Activated CD8-positive, alpha-beta memory T cell treated with anti-CD3 and anti-CD28 coated beads, Interleukin-2, amount 50 U/mL, for 1 hour (primary cell): ENCODE measurements around the gene CDC27.
"Not testable (repeated sequence)": the region's sequence is repeated elsewhere in the genome, so short reads cannot be mapped to it uniquely, and the experiment has no call there.

Experiments used
- DNase-seq: peaks from one replicate; pipeline ENCODE4 v3.0.0-alpha.2; 2020; ENCODE audit errors: extremely low read depth

The CDC27 gene

DNA sequence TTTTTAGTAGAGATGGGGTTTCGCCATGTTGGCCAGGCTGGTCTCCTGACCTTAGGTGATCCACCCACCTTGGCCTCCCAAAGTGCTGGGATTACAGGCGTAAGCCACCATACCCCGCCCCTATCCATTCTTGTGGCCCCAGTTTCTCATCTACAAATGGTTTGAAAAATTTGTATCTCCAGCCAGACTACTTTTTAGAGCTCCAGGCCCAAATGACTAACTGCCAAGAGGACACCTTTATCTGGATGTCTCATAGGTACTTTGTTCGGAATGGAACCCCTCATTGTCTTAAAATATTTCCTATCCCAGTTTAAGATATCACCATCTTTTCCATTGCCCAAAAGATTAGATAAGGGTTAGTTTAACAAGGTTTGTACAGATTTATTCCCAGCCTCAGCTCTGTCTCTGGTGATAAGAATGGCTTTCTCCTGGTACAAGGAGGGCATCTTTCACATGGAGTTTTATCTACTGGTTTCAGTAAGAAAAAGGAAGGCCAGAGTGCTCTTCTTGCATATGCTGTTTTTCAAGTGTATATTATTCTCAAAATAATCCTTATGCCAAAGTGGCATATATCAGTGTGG lies 4.9 kb upstream of the CDC27 start:
- no peak for DNase-seq

DNA sequence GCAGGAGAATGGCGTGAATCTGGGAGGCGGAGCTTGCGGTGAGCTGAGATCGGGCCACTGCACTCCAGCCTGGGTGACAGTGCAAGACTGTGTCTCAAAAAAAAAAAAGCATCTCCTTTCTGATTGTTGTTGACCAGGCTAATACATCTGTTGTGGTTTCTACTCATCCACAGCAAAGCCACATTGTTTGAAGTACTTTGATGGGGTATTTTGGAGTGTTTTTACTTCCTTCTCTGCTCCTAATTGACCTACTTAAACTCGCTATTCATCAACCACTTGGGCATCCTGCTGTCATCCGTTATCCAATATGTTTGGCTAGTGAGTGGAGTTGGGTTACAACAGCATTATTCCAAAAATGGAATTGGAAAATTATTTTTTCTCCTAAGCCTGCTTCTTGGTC lies 3.5 kb upstream of the CDC27 start:
- DNase-seq: no peak

DNA sequence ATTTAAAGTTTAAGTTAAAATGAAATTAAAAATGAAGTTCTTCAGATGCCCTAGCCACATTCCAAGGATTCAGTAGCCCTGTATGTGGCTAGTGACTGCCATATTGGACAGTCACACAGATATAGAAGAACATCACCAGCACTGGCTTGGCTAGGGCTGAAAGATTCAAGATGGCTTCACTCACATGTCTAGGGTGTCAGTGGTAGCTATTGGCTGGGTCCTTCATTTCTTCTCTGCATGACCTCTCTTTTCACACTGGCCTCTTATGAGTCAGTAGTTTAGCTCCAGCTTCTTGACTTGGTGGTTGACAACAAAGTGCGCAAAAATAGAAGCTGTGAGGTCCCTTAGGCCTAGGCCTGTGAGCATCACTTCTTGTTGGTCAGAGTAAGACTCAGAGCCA lies 1.7 kb upstream of the CDC27 start:
- no peak for DNase-seq

DNA sequence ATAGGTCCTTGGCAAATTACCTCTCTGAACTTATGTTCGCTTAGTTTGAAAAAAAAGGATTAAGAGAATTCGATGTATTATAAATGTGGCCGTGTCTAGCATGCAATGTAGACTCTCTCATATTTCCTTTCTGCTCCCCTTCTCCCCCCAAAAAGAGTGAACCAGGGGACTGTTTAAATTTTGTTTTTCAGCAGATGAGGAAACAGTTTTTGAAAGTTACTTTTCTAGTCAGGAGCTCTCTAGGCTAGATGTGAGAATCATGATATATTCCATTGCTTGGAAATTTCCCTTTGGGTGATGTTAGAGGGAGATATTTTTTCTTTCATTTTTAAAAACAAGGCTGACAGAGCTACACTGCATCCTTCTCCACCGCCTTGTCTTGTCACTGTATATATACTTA lies 1.1 kb upstream of the CDC27 start:
- no peak for DNase-seq

DNA sequence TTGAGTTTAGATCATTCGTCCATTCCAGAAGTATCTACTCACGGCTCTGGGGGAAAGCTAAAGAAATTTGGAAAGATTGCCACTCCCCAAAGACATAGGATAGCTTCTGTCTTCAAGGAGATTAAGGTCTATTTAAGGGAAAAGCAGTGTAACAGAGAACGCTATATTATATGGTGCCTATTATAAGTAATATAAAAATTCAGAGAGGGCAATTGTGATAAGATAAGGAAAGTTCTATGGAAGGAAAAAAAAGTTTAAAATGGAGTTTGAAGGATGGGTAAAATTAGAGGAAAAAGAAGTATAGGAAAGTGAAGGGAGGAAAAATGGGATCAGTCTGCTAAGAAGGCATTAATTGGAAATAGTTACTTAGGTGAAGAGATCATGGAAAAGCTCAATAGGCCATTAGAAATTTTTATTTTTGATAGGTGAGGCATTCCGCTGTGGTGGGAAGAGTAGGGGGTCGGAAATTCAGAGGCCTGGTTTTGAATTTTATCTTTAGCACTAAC lies 690 bp upstream of the CDC27 start:
- no peak for DNase-seq

DNA sequence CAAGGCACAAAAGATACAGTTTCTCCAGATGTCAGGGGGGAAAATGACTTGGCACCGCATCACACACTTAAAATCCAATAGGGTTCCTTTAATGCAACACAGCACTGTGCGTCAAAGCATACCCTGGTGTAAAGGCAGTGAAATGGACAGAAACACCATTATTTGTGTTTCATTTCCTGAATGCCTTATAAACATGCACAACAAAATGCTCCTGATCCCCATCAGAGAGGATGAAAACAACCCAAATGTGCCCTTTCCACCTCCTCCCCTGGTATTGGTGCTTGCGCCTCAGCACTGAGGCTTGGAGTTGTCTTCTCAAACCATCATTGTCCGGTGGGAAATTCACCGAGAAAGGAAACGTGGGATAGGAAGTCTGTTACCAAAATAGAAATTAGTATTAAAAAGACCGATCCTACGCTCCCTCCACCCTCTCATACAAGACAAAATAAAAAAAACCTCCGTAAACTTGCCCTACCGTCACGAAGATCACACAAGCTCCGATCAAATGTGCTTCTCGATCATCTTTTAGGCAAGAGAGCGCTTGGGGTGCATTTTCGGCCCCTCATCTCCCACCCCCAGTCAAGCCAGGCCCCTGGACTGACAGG lies 722 bp downstream of the CDC27 start:
- DNase-seq: no peak

DNA sequence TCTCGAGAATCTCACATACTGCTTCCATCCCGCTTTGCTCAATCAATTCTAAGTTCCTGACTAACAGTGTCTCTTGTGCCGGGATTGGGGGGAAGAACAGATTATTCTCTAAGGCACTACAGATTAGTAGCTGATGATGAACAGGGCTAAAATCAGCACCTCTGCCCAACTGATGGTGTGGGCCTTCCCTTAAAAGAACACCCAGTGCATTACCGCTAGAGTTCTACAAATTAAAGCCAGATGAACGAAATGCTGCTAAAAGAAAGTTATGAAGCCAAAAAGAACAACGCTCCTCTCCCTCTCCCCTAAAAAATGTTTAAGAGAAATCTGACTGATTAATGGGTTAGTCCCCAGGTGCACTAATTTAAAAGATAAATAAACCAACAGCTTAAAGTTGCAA lies 4.4 kb downstream of the CDC27 start:
- DNase-seq: no peak

DNA sequence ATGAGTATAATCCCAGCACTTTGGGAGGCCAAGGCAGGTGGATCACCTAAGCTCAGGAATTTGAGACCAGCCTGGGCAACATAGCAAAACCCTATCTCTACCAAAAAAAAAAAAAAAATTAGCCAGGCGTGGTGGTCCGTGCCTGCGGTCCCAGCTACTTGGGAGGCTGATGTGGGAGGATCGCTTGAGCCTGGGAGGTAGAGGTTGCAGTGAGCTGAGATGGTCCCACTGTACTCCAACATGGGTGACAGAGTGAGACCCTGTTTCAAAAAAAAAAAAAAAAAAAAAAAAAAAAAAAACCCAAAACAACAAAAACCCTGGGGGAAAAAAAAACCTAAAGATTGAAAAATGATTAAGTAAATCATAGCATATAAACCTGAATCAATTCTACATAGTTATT lies 8.1 kb downstream of the CDC27 start:
- not testable (repeated sequence) for DNase-seq

DNA sequence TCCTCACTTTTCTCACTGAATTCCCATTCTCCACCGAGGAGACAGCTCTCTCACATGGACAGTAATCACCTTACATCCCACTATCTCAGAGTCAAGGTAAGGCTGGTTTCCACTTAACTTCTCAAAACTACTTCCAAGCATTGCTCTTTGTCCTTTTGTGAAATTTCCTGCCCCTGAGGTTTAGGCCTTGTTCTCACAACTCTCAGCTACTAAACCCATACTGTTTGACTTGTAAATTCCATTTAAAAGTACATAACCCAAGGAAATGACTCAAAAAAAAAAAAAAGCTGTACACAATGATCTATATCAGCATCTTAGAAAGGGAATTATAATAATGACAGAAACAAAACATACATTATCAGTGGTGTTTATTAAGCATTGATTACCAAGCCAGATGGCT lies 8.8 kb downstream of the CDC27 start:
- DNase-seq: no peak

DNA sequence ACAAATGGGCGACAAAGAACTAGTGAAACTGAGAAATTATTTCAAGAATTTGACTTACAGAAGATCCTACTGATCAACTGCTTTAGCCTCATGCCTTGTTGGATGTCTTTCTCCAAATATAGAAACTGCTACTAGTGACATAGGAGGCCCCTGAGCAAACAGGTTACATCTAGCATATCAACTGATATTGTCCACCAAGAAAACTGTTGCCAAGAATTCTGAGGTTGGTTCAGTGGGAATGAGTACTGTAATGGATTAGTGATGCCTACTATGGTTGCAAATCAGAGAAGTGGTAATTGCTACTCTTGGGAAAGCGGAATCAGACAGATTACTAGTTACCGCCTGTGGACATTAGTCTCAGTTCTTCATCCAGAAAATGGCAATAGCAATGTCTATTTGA lies 10.0 kb downstream of the CDC27 start:
- DNase-seq: no peak

DNA sequence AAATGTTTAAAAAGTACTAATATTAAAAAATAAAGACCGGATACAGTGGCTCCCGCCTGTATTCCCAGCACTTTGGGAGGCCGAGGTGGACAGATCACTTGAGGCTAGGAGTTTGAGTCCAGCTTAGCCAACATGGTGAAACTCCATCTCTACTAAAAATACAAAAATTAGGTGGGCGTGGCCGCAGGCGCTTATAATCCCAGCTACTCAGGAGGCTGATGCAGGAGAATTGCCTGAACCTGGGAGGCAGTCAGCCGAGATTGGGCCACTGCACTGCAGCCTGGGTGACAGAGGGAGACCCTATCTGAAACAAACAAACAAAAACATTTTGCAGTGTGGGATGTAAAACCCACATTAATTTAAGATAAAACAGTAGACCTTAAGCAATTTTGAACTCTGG lies 11.8 kb downstream of the CDC27 start:
- DNase-seq: no peak

DNA sequence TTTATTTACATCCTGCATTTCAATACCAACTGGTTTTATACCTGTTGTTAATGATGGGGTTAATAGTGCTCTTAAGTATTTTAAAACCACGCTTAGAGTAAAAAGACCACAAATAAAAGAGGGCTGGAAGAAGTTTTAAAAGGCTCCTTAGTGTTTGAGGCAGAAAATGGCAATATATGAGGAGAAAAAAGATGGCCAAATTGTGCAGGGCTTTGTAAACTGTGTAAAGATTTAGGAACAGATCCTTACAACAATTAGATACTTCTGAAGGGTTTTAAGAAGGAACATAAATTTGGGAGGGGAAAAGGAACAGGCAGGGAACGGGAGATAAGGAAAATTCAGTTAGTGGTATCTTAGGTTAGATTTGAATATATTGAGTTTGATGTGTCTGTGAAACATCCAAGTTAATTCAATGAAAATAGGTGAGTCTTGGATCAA lies 12.7 kb downstream of the CDC27 start:
- no peak for DNase-seq

DNA sequence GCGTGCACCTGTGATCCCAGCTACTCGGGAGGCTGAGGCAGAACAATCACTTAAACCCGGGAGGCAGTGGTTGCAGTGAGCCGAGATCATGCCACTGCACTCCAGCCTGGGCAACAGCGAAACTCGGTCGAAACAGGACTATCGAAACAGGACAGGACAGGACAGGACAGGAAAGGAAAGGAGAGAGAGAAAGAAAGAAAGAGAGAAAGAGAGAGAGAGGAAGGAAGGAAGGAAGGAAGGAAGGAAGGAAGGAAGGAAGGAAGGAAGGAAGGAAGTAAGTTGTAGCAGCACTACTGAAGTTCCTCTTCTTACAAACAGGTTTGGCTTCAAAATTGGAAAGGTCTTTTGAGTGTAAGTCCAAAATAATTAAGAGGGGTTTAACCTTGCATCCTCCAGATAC lies 14.3 kb downstream of the CDC27 start:
- not testable (repeated sequence) for DNase-seq

DNA sequence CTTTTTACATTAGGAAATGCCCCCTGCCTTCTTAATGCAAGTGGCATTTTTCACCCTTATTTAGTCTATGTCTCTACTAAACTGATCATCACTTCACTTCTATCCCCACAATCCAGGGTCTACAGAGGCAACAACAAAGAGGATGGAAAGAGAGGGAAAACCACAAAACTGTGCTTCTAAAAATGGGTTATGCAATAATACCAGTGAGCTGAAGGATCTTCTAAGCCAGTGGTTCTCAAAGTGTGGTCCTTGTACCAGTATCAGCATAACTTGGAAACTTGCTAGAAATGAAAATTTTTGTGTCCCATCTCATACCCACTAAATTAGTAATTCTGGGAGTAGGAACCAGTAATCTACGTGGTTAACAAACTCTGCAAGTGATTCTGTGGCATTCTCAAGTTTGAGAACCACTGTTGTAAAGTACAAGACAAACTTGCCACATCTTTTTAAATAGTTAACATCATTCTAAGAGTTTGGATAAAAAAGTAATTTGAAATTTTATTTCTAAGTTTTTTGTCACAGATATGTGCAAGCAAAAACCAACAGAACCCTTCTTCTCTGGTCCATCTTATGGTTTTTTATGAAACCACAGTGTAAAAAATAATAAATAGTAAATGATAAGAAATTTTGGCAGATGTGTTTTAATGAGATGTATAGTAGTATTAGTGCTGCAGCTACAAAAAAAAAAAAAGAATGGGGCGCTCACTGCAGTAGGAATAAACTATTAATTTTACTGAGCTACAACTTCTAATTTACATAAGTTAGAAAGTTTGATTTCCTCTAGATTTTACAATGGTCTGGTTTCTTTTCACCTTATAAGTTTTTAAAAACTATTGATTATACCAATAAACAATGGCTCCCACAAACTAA lies 16.2 kb downstream of the CDC27 start:
- no peak for DNase-seq

DNA sequence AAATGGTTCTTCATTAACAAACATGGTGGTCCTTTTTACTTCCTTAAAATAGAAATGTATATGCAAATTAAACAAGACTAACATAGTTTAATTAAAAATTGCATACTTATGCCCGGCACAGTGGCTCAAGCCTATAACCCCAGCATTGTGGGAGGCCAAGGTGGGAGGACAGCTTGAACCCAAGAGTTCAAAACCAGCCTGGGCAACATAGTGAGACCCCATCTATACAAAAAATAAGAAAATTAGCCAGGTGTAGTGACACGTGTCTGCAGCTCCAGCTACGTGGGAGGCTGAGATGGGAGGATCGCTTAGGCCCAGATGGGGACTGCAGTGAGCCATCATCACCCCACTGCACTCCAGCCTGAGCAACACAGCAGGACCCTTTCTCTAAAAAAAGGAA lies 18.4 kb downstream of the CDC27 start:
- DNase-seq: no peak

DNA sequence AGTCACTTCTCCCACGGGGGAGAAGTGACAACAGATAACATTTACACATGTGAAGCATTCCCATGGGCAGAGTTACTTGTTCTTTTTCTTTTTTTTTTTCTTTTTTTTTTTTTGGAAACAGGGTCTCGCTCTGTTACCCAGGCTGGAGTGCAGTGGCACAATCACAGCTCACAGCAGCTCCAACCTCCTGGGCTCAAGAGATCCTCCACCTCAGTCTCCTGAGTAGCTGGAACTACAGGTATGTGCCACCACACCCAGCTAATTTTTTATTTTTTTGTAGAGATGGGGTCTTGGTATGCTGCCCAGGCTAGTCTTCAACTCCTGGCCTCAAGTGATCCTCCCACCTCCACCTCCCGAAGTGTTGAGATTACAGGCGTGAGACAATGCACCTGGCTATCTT lies 20.2 kb downstream of the CDC27 start:
- DNase-seq: not testable (repeated sequence)

DNA sequence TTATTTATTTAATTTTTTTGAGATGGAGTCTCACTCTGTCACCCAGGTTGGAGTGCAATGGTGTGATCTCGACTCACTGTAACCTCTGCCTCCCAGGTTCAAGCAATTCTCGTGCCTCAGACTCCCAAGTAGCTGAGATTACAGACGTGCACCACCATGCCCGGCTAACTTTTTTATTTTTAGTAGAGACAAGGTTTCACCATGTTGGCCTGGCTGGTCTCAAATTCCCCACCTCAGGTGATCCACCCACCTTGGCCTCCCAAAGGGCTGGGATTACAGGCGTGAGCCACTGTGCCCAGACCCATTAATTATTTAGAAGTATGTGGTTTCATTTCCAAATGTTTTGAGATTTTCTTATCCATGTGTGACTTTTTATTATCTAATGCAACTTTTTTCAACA lies 22.2 kb downstream of the CDC27 start:
- DNase-seq: not testable (repeated sequence)

DNA sequence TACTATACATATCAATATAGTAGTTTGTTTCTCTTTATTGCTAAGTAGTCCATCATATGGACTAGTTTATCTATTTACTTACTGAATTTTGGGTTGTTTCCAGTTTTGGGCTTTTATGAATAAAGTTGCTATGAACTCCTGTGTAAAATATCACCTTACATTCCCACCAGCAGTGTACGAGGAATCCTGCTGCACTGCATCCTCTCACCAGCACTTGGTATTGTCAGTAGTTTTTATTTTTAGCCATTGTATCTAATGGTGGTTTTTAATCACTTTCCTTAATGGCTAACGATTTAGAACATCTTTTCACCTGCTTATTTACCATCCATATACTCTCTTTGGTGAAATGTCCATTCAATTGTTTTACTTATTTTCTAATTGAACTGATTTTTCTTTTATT lies 24.0 kb downstream of the CDC27 start:
- no peak for DNase-seq

DNA sequence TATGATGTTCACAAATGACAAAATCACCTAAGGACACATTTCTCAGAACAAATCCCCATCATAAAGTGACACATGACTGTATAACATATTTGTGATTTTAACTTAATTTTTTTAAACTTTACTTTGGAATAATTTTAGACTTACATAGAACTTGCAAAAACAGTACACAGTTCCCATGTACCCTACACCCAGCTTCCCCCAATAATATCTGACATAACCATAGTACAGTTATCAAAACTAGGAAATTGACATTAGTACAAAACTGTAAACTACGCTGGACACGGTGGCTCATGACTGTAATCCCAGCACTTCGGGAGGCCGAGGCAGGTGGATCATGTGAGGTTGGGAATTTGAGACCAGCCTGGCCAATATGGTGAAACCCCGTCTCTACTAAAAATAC lies 24.8 kb downstream of the CDC27 start:
- no peak for DNase-seq

DNA sequence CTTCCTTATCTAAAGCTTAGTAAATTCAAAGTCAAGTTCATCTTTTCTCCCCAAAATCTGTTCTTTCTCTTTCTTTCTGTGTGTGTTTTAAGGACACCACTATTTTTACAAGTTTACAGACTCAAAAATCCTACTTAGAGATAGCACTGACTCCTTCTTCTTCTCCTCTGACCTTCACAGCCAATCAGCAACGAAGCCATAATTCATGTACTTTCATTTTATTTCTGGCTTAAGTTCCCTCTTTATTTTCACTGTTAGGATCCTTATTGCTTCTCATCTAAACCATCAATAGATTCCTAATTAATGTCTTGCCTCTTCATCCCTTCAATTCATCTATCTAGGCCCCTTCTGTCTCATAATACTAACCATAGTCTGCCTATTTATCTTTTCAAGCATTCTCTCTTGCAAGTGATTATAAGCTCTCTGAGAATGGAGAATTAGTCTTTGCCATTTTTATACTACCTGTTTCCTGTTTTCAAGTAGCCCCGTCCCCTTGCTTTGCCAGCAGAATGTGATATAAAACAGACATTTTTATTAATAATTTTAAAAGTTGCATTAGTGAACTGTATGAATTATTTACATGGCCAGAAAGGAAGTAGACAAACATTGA lies 27.0 kb downstream of the CDC27 start:
- DNase-seq: no peak

DNA sequence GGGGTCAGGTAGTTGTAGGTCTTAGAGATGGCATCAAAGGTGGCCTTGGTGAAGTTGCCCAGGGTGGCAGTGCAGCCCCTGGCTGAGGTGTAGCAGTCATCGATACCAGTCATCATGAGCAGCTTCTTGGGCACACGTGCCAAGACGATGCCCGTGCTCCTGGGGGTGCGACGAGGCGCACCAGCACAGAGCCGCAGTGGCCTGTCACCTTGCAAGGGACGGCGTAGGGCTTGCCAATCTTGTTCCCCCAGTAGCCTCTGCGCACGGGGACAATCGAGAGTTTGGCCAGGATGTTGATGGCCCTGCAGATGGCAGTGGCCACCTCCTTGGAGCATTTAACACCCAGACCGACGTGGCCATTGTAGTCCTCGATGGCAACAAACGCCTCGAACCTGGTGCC lies 29.8 kb downstream of the CDC27 start:
- no peak for DNase-seq

DNA sequence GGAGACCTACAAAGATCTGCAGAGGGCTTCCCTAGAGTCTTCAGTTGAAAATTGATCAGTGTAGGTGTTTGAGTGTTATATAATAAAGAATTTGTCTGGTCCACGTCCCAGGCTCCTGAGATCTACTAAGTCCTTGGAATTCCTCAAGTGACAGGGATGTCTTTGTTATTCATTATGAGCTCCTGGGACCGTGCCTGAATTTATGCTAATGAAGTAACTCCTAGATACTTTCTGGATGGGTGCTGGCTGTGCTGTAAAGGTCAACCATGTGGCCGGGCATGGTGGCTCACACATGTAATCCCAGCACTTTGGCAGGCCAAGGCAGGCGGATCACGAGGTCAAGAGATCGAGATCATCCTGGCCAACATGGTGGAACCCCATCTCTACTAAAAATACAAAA lies 43.7 kb downstream of the CDC27 start:
- DNase-seq: no peak

DNA sequence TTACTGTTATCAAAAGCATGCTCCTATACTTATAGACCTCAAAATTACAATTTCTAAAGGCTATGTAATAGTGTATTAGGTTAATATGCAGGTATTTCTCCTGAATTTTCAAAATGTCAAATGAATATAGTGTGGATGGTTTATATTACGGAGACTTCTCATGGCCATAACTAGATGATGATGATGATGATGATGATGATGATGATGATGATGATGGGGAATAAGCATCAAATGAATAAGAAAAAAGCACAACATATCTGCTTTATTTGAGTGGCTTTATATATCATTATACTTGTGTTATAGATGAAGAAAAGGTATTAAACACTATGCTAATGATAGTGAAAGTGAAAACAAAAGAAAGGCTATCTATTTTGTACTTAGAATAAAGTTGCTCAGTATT lies 53.9 kb downstream of the CDC27 start:
- DNase-seq: no peak
